ENCODE data around the gene ZNF655.

DNA sequence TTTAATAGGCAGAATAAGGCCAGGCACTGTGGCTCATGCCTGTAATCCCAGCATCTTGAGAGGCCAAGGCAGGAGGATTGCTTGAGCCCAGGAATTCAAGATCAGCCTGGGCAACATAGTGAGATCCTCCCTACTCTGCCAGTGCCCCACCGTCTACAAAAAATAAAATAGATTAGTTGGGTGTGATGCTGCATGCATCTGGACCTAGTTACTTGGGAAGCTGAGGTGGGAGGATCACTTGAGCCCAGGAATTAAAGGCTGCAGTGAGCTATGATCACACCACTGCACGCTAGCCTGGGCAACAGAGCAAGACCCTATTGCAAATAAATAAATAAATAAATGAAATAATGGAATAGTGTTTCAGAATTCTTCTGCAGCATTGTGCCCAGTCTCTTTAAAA lies 22.8 kb upstream of the ZNF655 start:
- TF ChIP-seq, protein P1, sequence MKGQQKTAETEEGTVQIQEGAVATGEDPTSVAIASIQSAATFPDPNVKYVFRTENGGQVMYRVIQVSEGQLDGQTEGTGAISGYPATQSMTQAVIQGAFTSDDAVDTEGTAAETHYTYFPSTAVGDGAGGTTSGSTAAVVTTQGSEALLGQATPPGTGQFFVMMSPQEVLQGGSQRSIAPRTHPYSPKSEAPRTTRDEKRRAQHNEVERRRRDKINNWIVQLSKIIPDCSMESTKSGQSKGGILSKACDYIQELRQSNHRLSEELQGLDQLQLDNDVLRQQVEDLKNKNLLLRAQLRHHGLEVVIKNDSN (IDR thresholded peaks at IDR 0.05): no peak
- TF ChIP-seq MAX (IDR thresholded peaks at IDR 0.05) (no peak), EP300 (IDR thresholded peaks at IDR 0.05; ENCODE audit: borderline replicate concordance) (no peak)
